ENCODE measurements around the gene CTNNBL1. TPM values are rescaled to one million over a fixed set of nuclear protein-coding genes. Genes with fewer than 3 reads are reported as not detected.

The CTNNBL1 gene
- total and polyA plus RNA-seq, 2 experiments from 2014 or later = 25.3 to 53.7 TPM

DNA sequence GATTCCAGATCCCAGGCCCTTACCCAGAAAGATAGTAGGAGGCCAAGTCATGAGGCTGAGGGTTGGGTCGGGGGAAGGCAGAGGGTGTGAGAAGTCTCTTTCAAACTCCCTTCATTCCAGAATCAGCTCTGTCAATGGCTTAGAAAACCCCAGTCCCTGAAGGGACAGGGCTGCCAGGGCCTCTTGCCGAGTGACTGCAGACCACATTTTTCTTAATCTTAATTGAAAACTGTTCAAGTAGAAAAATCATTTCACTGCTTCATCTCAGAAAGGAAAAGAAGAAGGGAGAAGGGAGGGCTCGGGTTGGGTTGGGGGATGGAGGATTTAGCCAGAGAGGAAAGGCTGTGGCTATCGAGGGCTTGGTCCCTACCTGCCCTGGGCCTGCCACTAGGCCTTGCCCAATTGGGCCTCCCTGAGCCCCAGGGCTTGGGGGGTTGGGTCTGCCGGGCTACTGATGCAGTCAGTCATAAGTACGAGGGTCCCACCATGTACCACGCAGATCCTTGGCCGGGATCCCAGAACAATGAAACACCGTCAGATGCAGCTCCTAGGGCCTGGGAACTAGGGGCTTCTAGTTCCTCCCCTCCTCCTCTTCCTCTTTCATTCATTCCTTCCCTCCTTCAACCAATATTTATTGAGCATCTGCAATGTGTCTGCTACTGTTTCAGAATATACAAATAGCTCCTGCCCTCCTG, 44.0 kb upstream of the CTNNBL1 start:
- peaks cover 7% of the 10 kb centered on the region; the same call in 1 of the 2 replicates for H3K4me1 ChIP-seq (ENCODE audit: insufficient read depth)
- H3F3A ChIP-seq (ENCODE audit: insufficient read depth) = no peaks in the 10 kb centered on the region
- DNase-seq = no peak
- H3K9me3 ChIP-seq (ENCODE audit: low read depth) = no peaks in the 10 kb centered on the region
- in situ Hi-C loops (cut with MboI) = no loop called here
- H2AFZ ChIP-seq = no peak overlapping the region
- TF ChIP-seq EZH2phosphoT487 (IDR thresholded peaks at IDR 0.05; ENCODE audit: insufficient read depth, low read depth) (no peak), EZH2 (IDR thresholded peaks at IDR 0.05; ENCODE audit: insufficient read depth, poor library complexity, severe bottlenecking) (no peak)
- no peaks in the 10 kb centered on the region for H3K9me2 ChIP-seq (ENCODE audit: insufficient read depth)
- no peak overlapping the region for H3K27ac ChIP-seq
- no peak overlapping the region for H3K9ac ChIP-seq
- no peak overlapping the region for H3K4me3 ChIP-seq
- no peaks in the 10 kb centered on the region for H4K20me1 ChIP-seq (ENCODE audit: insufficient read depth)
- H3K27me3 ChIP-seq (replicated peaks; ENCODE audit: insufficient read depth) = peaks cover 15% of the 10 kb centered on the region
- H3K4me2 ChIP-seq (ENCODE audit: unreplicated experiment) = no peak overlapping the region
- no peaks in the 10 kb centered on the region for H3K79me2 ChIP-seq (ENCODE audit: insufficient read depth)
- 21% methylated on average over 8 to 9 of the region's 9 CpGs for WGBS, 2 experiments (ENCODE audit: low coverage in 1 of 2, low lambda C conversion rate in 2 of 2, missing lambda C conversion rate in 2 of 2)
- H3K36me3 ChIP-seq (ENCODE audit: low read depth) = no peaks in the 10 kb centered on the region

- no peak for TF ChIP-seq EZH2phosphoT487 (IDR thresholded peaks at IDR 0.05; ENCODE audit: insufficient read depth, low read depth)
- no peak for TF ChIP-seq EZH2 (IDR thresholded peaks at IDR 0.05; ENCODE audit: insufficient read depth, poor library complexity, severe bottlenecking)
- no peaks in the 10 kb centered on the region for H3K9me2 ChIP-seq (ENCODE audit: insufficient read depth)
- H3K4me2 ChIP-seq (ENCODE audit: unreplicated experiment) = no peak overlapping the region
- in situ Hi-C loops (cut with MboI) = no loop called here
- no peaks in the 10 kb centered on the region for H3F3A ChIP-seq (ENCODE audit: insufficient read depth)
- no peaks in the 10 kb centered on the region for H4K20me1 ChIP-seq (ENCODE audit: insufficient read depth)
- H3K4me3 ChIP-seq = no peak overlapping the region
- 67 to 76% methylated on average over 3 of the region's 3 CpGs for WGBS, 2 experiments (ENCODE audit: low coverage in 1 of 2, low lambda C conversion rate in 2 of 2, missing lambda C conversion rate in 2 of 2)
- no peak overlapping the region for H2AFZ ChIP-seq
- H3K4me1 ChIP-seq (ENCODE audit: insufficient read depth) = peaks cover 7% of the 10 kb centered on the region; the same call in 1 of the 2 replicates
- no peak for DNase-seq
- H3K79me2 ChIP-seq (ENCODE audit: insufficient read depth) = no peaks in the 10 kb centered on the region
- no peaks in the 10 kb centered on the region for H3K9me3 ChIP-seq (ENCODE audit: low read depth)
- no peaks in the 10 kb centered on the region for H3K36me3 ChIP-seq (ENCODE audit: low read depth)
- no peak overlapping the region for H3K27ac ChIP-seq
- no peak overlapping the region for H3K9ac ChIP-seq
- peaks cover 10% of the 10 kb centered on the region for H3K27me3 ChIP-seq (replicated peaks; ENCODE audit: insufficient read depth)
Observed at GRCh38 chr20:37650661-37651060, 43.2 kb upstream of the CTNNBL1 start.

DNA sequence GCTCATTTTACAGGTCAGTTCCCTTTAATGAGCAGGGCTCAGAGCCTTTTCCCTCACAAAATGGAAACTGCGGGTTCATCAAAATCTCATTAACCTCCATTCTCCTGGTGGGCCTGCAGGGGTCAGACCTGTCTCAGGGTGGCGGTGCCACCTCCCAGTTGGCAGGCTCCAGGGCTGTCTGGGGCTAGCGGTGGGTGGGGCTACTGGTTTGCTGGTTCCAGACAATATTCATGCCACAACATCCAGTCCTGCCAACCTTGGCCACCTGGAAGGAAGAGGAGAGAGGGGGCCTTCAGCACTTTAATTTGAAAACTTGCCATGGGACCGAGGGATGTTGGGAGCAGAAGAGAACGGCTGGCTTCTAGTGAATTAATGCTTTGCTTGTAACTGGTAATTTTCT, 41.9 kb upstream of the CTNNBL1 start:
- H3K4me2 ChIP-seq (ENCODE audit: unreplicated experiment) = no peak overlapping the region
- no peaks in the 10 kb centered on the region for H3F3A ChIP-seq (ENCODE audit: insufficient read depth)
- peaks cover 9% of the 10 kb centered on the region for H3K27me3 ChIP-seq (replicated peaks; ENCODE audit: insufficient read depth)
- no peaks in the 10 kb centered on the region for H3K9me2 ChIP-seq (ENCODE audit: insufficient read depth)
- no peaks in the 10 kb centered on the region for H3K36me3 ChIP-seq (ENCODE audit: low read depth)
- no peak overlapping the region for H3K4me3 ChIP-seq
- no peak for TF ChIP-seq EZH2 (IDR thresholded peaks at IDR 0.05; ENCODE audit: insufficient read depth, poor library complexity, severe bottlenecking)
- TF ChIP-seq EZH2phosphoT487 (IDR thresholded peaks at IDR 0.05; ENCODE audit: insufficient read depth, low read depth) = no peak
- no peak overlapping the region for H3K9ac ChIP-seq
- no peaks in the 10 kb centered on the region for H3K9me3 ChIP-seq (ENCODE audit: low read depth)
- H3K4me1 ChIP-seq (ENCODE audit: insufficient read depth) = peaks cover 7% of the 10 kb centered on the region; the same call in 1 of the 2 replicates
- no peaks in the 10 kb centered on the region for H4K20me1 ChIP-seq (ENCODE audit: insufficient read depth)
- in situ Hi-C loops (cut with MboI) = no loop called here
- H3K27ac ChIP-seq = no peak overlapping the region
- no peak for DNase-seq
- H3K79me2 ChIP-seq (ENCODE audit: insufficient read depth) = no peaks in the 10 kb centered on the region
- 40 to 53% methylated on average over 5 of the region's 5 CpGs for WGBS, 2 experiments (ENCODE audit: low coverage in 1 of 2, low lambda C conversion rate in 2 of 2, missing lambda C conversion rate in 2 of 2)
- H2AFZ ChIP-seq = no peak overlapping the region

- Histone ChIP-seq H3K9ac (no peak overlapping the region), H3K27ac (no peak overlapping the region), H3K36me3 (ENCODE audit: low read depth) (no peaks in the 10 kb centered on the region), H3K4me1 (ENCODE audit: insufficient read depth) (no peaks in the 10 kb centered on the region), H3K27me3 (replicated peaks; ENCODE audit: insufficient read depth) (peaks cover 17% of the 10 kb centered on the region), H3K4me2 (ENCODE audit: unreplicated experiment) (no peak overlapping the region), H3K9me2 (ENCODE audit: insufficient read depth) (no peaks in the 10 kb centered on the region), H3K9me3 (ENCODE audit: low read depth) (no peaks in the 10 kb centered on the region), H3K4me3 (no peak overlapping the region), H2AFZ (no peak overlapping the region), H3K79me2 (ENCODE audit: insufficient read depth) (no peaks in the 10 kb centered on the region), H4K20me1 (ENCODE audit: insufficient read depth) (no peaks in the 10 kb centered on the region), H3F3A (ENCODE audit: insufficient read depth) (no peaks in the 10 kb centered on the region)
- in situ Hi-C loops (cut with MboI) = no loop called here
- TF ChIP-seq EZH2phosphoT487 (IDR thresholded peaks at IDR 0.05; ENCODE audit: insufficient read depth, low read depth) (no peak), EZH2 (IDR thresholded peaks at IDR 0.05; ENCODE audit: insufficient read depth, poor library complexity, severe bottlenecking) (no peak)
- no peak for DNase-seq
- 58 to 67% methylated on average over 6 of the region's 6 CpGs for WGBS, 2 experiments (ENCODE audit: low coverage in 1 of 2, low lambda C conversion rate in 2 of 2, missing lambda C conversion rate in 2 of 2)
Observed at GRCh38 chr20:37656945-37657344, 36.9 kb upstream of the CTNNBL1 start.

Measured in GM23248 (cell line).